GM12892 (cell line): Measurements from ENCODE around the gene TRMT61B. TPM values are rescaled to one million over a fixed set of nuclear protein-coding genes. Genes with fewer than 3 reads are reported as not detected.
A peak's percentile ranks its signal among the peaks of the same experiment; 100 is the strongest.

ENCODE experiments used
- DNase-seq: peaks from one replicate; pipeline ENCODE4 v3.0.0; 2011; ENCODE audit not compliant: insufficient read length
- FAIRE-seq: peaks from 2 replicates; lab custom pipeline; 2011; peaks lifted over from hg19 to GRCh38; lab: Jason Lieb, UNC
- POLR2A ChIP-seq: IDR thresholded peaks from 2 replicates; pipeline ENCODE4 v1.6.1; 2011; ENCODE audit warnings: low read depth, low read length, control low read depth
- POLR2AphosphoS5 ChIP-seq: IDR thresholded peaks from 2 replicates; pipeline ENCODE4 v1.6.1; 2011; ENCODE audit warnings: low read depth, low read length, control low read depth
- TAF1 ChIP-seq: IDR thresholded peaks from 2 replicates; pipeline ENCODE4 v1.6.1; 2011; ENCODE audit warnings: low read depth, mild to moderate bottlenecking, control low read depth, low read length, borderline replicate concordance
- polyA plus RNA-seq: library from polyadenylated mRNA; unstranded; fragments of >200 nt; gene quantifications from one replicate; pipeline ENCODE4 v1.2.1, GENCODE V29; 2012; ENCODE audit warnings: missing spikeins, inconsistent platforms; ENCODE audit not compliant: missing spikeins

Gene TRMT61B
- polyA plus RNA-seq: 16.3 TPM

- TF ChIP-seq POLR2AphosphoS5 (peak; percentile 95), TAF1 (peak; percentile 72), POLR2A (peak; percentile 96; the same call in 1 of the 2 replicates)
- DNase-seq (peak; percentile 91), FAIRE-seq (peak; percentile 95)
Observed at GRCh38 chr2:28870146-28870891, at the start of gene TRMT61B. TSS of gene TRMT61B (minus strand) at chr2:28870309. CDS start at chr2:28870277, 32 bp downstream.

DNA sequence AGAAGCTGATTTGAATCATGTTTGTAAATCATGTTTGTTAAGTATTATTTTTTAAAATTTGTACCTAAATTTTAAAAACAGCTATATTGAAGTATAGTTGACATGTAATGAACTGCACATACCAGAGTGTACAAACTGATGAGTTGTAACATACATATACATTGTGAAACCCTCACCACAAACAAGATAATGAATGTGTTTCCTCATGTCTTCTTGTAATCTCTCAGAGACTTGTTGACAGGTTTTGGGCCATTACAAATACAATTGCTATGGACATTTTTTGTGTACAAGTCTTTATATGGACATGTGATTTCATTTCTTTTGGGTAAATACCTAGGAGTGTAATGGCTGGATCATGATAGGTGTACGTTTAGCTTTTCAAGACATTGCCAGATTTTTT, 45.8 kb upstream of the TRMT61B start:
- no peak for TF ChIP-seq TAF1
- TF ChIP-seq POLR2AphosphoS5: no peak
- no peak for TF ChIP-seq POLR2A
- DNase-seq: no peak
- no peak for FAIRE-seq

DNA sequence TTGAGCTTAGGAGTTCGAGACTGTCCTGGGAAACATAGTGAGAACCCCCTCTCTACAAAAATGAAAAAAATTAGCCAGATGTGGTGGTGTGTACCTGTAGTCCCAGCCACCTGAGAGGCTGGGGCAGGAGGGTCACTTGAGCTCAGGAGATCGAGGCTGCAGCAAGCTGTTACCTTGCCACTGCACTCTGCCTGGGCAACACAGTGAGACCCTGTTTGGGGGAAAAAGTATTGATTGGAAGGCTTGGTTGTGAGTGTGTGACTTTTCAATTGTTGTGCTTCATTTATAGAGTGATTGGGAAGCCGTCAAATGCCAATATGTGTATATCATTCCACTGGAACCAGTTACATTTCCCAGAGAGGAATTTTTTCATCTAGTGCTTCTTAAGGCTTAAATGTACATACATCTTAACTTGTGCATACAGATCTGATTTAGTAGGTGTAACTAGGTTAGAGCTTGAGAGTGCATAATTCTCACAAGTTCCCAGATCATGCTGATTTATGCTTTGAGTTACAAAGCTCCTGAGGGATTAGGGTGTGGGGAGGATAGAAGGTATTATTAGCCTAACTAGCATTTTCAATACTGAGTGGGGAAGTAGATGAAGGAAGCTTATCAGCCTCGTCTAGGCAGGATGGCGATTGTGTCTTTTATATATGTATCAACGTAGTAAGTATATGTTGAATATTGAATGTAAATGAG, 39.7 kb upstream of the TRMT61B start:
- TF ChIP-seq POLR2AphosphoS5 (no peak), POLR2A (no peak), TAF1 (no peak)
- no peak for DNase-seq
- no peak for FAIRE-seq

DNA sequence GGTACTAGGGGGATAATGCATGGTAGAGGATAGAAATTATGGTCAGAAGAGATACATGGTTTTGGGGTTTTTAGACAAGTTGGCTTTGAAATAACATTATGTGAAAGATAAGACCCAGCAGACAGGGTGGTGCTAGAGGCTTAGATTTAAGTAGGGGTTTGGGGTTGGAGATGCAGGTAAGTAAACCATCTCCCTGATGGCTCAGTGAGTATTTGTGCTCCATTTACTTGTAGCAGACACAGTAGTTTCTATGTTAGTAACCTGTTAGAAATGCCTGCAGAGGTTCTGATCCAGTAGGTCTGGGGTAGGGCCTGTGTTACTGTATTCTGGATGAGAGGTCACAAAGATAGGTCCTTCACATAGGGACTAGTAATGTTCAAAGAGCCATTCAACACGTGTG, 38.1 kb upstream of the TRMT61B start:
- TF ChIP-seq POLR2A (no peak), POLR2AphosphoS5 (no peak), TAF1 (no peak)
- FAIRE-seq (no peak), DNase-seq (no peak)

DNA sequence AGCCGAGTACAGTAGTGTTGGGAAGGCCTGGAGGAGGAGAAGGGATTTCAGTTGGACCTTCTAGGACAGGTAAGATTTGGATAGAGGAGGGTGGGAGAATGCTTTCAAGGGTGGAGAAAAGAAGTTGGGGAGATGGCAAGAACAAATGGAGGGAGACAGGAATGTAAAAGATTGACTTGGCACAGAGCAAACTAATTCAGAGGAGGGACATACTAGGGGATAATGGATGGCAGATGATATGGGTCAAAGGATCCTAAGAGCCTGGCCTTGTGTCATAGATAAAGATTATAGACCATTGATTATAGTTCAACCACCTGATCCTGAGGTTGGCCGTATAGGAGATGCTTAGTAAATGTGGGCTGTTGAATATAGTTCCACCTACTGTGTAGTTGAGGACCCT, 36.7 kb upstream of the TRMT61B start:
- TF ChIP-seq TAF1 (no peak), POLR2A (no peak), POLR2AphosphoS5 (peak; percentile 49)
- FAIRE-seq: no peak

GRCh38 chr2:28906376-28906775, 36.3 kb upstream of the TRMT61B start:
- no peak for TF ChIP-seq POLR2A
- no peak for TF ChIP-seq TAF1
- no peak for TF ChIP-seq POLR2AphosphoS5
- no peak for FAIRE-seq
- DNase-seq: no peak

More for the DNA sequence above, 36.7 kb upstream of the TRMT61B start:
- DNase-seq: no peak

DNA sequence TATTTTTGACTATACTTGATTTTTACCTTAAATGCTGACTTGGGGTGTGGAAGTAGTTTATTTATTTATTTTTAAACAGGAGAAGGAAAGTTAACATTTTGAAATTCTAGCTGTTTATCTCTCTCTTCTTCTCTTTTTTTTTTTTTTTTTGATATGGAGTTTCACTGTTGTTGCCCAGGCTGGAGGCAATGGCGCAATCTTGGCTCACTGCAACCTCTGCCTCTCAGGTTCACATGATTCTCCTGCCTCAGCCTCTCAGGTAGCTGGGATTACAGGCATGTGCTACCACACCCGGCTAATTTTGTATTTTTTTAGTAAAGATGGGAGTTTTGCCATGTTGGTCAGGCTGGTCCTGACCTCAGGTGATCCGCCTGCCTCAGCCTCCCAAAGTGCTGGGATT, 35.4 kb upstream of the TRMT61B start:
- TF ChIP-seq POLR2A: no peak
- TF ChIP-seq TAF1: no peak
- no peak for TF ChIP-seq POLR2AphosphoS5
- no peak for FAIRE-seq
- no peak for DNase-seq

GRCh38 chr2:28904802-28905457, 34.8 kb upstream of the TRMT61B start:
- no peak for FAIRE-seq
- DNase-seq: no peak
- TF ChIP-seq POLR2AphosphoS5: peak; percentile 58; the same call in 1 of the 2 replicates
- no peak for TF ChIP-seq TAF1
- no peak for TF ChIP-seq POLR2A

- TF ChIP-seq POLR2AphosphoS5 (no peak), POLR2A (no peak), TAF1 (no peak)
Observed at GRCh38 chr2:28904295-28904694, 34.2 kb upstream of the TRMT61B start.

GRCh38 chr2:28902584-28902983, 32.5 kb upstream of the TRMT61B start:
- FAIRE-seq (no peak), DNase-seq (no peak)
- TF ChIP-seq POLR2A (0 out of 2 replicates have a peak, but pooled peaks have one; percentile 32), TAF1 (no peak), POLR2AphosphoS5 (no peak)

More at GRCh38 chr2:28904295-28904694, 34.2 kb upstream of the TRMT61B start:
- DNase-seq (no peak), FAIRE-seq (no peak)

DNA sequence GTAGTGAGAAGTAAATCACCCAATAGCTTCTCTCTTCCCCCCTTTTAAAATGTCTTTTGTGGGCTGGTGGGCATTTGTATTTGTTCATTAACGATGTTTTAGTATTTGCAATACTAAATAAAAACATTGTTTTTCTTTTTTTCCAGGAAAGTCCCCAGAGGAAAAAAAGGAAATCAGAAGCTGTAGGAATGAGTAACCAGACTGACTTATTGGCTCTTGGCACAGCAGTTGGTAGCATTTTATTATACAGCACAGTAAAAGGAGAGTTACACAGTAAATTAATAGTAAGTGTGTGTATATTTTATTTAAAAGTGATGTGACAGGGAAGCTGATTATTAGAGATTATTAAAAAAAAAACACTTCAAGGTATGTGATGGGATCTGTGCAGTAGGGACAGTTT, 31.7 kb upstream of the TRMT61B start:
- TF ChIP-seq POLR2AphosphoS5 (no peak), TAF1 (no peak), POLR2A (no peak)
- DNase-seq (no peak), FAIRE-seq (no peak)
